GM18909 (cell line): Measurements from ENCODE around the gene PLPP7.

ENCODE experiments used
- ATAC-seq: cut with Tn5 transposase; IDR thresholded peaks from one replicate; pipeline ENCODE4 v1.9.1; 2021; ENCODE audit warnings: mild to moderate bottlenecking; ENCODE audit not compliant: unreplicated experiment, poor library complexity

Gene PLPP7

GRCh38 chr9:131280660-131281059 is 8.9 kb upstream of the PLPP7 start:
- no peak for ATAC-seq

GRCh38 chr9:131281119-131281965 is 8.2 kb upstream of the PLPP7 start:
- no peak for ATAC-seq

GRCh38 chr9:131282175-131282574 is 7.3 kb upstream of the PLPP7 start:
- no peak for ATAC-seq

- ATAC-seq, result no peak
These were observed 6.7 kb upstream of the PLPP7 start for GRCh38 chr9:131282688-131283422.

GRCh38 chr9:131284856-131285255 is 4.7 kb upstream of the PLPP7 start:
- ATAC-seq, result no peak

- ATAC-seq, result no peak
These were observed 2.2 kb upstream of the PLPP7 start for GRCh38 chr9:131287359-131287758.

- ATAC-seq, result no peak
These were observed 1.3 kb upstream of the PLPP7 start for GRCh38 chr9:131288217-131288616.

- ATAC-seq, result no peak
These were observed 678 bp downstream of the PLPP7 start for GRCh38 chr9:131290036-131290766.

- no peak for ATAC-seq
These were observed 1.3 kb downstream of the PLPP7 start for GRCh38 chr9:131290767-131291370.

- no peak for ATAC-seq
These were observed 2.3 kb downstream of the PLPP7 start for GRCh38 chr9:131291795-131292315.

GRCh38 chr9:131292937-131293336 is 3.4 kb downstream of the PLPP7 start:
- no peak for ATAC-seq

GRCh38 chr9:131296460-131296859 is 6.9 kb downstream of the PLPP7 start:
- no peak for ATAC-seq

- ATAC-seq, result no peak
These were observed 7.5 kb downstream of the PLPP7 start for GRCh38 chr9:131296906-131297500.

- no peak for ATAC-seq
These were observed 8.4 kb downstream of the PLPP7 start for GRCh38 chr9:131297903-131298302.

- ATAC-seq, result no peak
These were observed 8.8 kb downstream of the PLPP7 start for GRCh38 chr9:131298341-131298740.

- ATAC-seq, result no peak
These were observed 9.3 kb downstream of the PLPP7 start for GRCh38 chr9:131298816-131299215.

- no peak for ATAC-seq
These were observed 9.9 kb downstream of the PLPP7 start for GRCh38 chr9:131299346-131299960.

GRCh38 chr9:131299961-131300347 is 10.4 kb downstream of the PLPP7 start:
- ATAC-seq, result no peak

GRCh38 chr9:131300444-131300843 is 10.9 kb downstream of the PLPP7 start:
- ATAC-seq, result no peak
